Dermis blood vessel endothelial cell (primary cell): ENCODE results near the gene MAPK8IP2. TPM values are rescaled to one million over a fixed set of nuclear protein-coding genes. Genes with fewer than 3 reads are reported as not detected.
A peak's percentile ranks its signal among the peaks of the same experiment; 100 is the strongest.

Experiments used
- DNase-seq: peaks from one replicate; pipeline ENCODE4 v3.0.0; 2010
- total RNA-seq: library from RNA; depleted of rRNA; stranded (reverse); fragments of >200 nt; gene quantifications from 2 replicates; pipeline ENCODE4 v1.2.3, GENCODE V29; 2014

MAPK8IP2 gene
- total RNA-seq, 1 donor from 2014 or later: 0.34 TPM

DNA sequence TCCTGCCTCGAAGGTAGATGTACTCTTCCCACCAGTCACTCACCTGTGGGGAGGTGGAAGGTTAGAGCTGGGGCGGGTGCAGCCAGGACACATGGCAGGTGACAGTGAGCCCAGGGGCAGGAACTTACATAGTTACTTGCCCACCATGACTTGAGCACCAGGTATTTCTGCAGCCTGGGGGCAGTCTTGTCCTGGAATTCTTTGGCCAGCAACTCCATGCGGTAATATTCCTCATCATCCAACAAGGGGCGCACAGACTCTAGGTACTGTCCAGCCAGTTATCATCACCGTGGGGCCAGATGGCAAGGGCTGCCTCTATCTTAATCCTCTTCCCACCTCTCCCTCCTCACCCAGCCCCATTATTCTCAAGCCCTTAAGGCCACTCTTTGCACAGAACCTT, 24.5 kb upstream of the MAPK8IP2 start:
- DNase-seq: peak; percentile 81

DNA sequence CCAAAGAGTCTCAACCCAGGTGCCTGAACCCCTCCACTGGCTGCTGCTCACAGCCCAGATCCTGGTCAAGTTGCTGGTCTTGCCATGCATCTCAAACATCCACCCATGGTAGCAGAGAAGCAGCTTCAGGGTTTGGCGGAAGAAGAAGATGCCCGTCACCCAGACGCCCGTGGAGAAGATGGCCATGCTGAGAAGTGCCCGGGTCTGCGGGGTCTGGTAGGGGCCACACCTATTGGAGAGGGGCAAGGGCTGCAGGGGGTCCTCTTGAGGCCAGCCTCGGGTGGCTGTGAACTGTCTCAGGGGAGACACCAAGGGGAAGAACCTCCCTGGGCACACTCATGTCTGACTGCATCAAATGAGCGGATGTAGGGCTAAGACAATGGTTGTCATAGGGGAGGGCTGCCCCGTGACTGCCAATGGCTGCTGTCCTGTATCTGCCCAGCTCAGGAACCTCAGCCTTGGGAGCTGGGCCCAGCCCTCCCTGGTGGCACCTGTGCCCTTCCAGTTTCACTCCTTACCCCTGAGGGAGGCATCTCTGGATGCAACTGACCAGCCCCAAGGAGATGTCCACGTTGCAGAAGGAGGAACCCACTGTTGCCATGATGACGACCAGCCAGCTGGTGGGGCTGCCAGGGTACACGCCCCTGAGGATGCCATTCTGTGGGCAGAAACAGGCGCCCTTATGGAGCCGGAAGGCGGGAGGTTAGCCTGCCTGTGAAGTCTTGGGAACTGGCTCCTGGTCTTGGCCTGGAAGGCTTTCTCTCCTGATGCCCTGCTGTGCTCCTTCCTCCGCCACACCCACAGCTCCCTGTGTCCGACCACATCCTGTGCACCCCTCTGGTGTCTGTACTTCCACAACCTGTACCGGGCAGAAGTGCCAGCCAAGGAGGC, 23.5 kb upstream of the MAPK8IP2 start:
- no peak for DNase-seq

GRCh38 chr22:50577697-50577986, 23.0 kb upstream of the MAPK8IP2 start:
- DNase-seq: no peak

DNA sequence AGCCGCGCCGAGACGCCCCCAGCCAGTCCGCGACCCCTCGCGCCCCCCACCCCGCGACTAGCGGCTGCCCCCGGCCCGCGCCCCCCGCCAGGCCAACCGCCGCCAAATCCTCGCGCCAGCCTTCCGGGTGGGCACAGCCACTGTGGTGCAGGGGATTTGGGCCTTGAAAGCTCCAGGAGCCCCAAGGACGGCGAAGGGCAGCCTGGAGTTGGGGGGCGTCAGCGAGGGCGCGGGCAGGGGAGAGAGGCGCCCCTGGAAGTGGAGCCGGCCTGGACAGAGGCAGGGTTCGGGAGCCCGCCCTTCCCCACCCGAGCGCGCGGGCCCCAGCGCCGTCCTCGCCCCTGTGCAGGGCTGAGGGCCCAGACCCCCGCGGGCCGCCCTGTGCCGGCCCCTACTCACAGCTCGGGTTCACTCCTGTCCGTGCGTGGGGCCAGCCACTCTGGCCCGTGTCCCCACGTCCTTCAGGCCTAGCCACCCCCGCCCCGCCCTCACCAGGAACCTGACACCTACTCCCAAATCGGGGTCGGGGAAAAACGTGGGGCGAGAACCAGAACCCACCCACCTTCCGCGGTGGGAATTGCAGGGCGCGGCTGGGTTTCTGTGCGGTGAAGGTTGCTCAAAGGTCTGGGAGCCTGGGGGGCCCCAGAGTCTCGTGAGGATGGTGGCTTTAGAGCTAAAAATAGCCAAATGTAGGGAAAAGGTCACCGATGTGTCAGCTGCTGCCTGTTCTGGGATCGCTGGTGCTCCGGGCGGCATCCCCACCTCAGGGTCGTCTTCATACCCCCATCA, 22.4 kb upstream of the MAPK8IP2 start, which contains the start of gene CPT1B:
TSS of gene CPT1B (minus strand) at position 441 of the 789 bp plus-strand sequence. CDS start 512 bp downstream, outside the sequence.
- no peak for DNase-seq

GRCh38 chr22:50578776-50579310, 21.8 kb upstream of the MAPK8IP2 start:
- DNase-seq: no peak

DNA sequence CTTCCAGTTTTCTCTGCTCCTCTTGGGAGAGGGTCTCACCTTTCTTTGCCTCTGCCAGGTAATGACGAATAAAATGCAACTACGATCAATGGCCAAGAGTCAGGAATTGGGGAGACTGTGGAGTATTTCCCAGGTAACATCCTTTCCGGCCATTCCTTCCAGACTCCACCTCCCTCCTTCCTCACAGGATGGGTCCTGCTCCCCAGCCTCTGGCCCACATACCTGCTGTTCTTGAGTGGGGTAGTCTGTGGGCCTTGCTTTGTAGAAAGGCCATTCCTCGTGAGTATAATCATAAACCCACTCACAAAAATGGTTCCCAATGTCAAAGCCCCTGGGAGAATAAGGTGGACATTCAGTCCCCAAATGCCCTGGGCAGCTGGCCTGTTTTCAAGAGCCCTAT, 20.8 kb upstream of the MAPK8IP2 start:
- no peak for DNase-seq

DNA sequence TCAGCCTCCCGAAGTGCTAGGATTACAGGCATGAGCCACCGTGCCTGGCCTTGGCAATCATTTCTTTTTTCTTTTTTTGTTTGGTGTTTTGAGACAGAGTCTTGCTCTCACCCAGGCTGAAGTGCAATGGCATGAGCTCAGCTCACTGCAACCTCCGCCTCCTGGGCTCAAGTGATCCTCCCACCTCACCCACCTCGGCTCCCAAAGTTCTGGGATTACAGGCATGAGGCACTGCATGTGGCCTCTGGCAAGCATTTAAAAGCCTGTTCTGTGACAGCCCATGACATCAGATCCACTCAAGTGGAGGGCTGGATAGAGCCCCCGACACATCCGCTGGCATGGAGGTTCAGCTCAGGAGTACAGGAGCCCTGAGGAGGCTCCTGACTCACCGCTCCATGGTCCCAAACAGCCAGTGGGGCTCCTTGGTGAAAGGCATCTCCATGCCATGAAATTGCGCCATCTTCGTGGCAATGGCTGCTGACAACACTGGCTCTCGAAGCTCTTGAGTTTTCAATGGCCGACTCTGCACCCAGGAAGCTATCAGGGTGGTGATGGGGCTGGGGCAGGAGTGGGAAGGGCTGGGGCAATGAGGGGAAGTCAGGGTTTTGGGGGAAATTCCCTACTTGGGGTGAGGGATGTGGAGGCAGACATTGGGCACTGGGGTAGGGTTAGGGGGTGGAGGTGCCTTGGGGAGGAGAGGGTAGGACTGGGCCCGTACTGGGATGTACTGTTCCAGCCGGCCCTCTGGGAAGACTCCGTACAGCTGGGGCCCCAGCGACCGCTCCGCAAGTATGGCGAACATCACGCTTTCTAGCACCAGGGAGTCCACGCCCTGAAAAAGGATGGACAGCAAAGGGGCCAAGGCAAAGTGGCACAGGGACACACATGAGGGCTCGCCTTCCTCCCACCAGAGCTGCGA, 19.3 kb upstream of the MAPK8IP2 start:
- no peak for DNase-seq

DNA sequence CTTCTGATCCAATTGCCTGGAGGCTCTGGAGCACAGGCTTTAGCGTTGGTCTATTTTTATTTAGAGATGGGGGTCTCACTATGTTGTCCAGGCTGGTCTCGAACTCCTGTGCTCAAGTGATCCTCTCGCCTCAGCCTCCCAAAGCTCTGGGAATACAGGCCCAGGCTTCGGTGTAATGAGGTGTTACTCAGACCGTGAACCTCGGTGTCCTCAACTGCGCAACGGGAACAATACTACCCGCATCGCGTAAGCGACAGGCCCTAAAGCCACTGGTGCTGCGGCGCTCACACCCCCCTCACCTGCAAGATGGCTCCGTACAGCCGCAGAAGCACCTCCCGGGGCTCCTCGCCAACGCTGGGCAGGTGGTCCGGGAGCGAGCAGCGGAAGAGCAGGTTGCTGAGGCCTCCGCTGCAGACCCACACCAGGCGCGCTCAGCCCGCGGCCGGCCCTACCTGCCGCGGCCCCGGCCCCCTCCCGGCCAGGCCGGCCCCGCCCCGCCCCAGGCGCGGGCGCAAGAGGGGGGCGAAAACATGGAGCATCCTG, 18.6 kb upstream of the MAPK8IP2 start:
- peak; percentile 39 for DNase-seq

- DNase-seq: peak; percentile 98
Observed at GRCh38 chr22:50582493-50583293, 17.9 kb upstream of the MAPK8IP2 start, which contains the start of gene CHKB. Gene CHKB, minus strand, starts transcription at chr22:50582849. Its CDS starts 68 bp downstream, at chr22:50582781.

DNA sequence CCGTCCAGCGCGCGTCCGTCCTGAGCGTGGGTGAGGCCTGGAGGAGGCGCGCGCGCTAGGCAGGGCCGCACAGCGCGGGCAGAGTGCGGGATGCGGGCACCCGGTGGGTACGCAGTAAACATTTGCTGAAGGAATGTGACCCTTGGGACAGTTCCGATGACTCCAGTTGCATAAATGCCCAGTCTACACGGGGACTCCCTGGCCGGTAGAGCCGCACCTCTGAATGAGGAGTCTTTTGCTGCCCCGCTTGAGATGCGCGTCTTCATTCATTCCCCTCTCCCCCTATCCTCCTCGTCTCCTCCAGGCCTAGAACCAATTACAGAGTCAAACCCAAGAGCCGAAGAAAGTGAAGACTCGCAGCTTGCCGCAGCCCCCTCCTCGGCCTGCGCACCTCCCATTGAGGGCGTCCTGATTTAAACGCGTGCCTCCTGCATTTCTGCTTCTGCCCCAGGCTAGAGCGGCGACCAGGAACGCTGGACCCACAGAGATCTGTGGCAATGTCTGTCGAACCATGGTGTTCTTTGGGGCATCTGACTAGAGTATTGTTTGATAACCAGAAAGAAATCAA, 17.2 kb upstream of the MAPK8IP2 start:
- DNase-seq: no peak

GRCh38 chr22:50584106-50585096, 16.2 kb upstream of the MAPK8IP2 start:
- DNase-seq: no peak

- DNase-seq: no peak
Observed at GRCh38 chr22:50585238-50585637, 15.4 kb upstream of the MAPK8IP2 start.

DNA sequence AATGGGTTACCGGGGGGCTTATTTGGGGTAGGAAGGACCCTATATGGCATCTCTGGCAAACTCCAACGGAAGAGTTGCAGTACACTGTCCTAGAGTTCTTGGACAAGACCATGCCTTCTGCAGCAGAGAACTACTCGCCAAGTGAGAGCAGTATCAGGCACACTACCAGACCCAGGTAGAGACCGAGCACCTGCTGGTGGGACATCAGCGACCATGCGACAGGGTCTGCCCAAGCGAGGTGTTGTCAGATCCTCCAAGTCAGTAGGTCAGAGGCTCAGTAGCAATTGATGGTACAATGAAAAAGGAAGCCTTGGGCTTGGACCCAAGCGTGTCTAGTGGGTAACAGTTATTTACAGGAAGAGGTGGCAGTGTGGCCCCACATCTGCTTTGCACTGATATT, 14.8 kb upstream of the MAPK8IP2 start:
- no peak for DNase-seq

GRCh38 chr22:50586416-50586815, 14.2 kb upstream of the MAPK8IP2 start:
- DNase-seq: no peak

DNA sequence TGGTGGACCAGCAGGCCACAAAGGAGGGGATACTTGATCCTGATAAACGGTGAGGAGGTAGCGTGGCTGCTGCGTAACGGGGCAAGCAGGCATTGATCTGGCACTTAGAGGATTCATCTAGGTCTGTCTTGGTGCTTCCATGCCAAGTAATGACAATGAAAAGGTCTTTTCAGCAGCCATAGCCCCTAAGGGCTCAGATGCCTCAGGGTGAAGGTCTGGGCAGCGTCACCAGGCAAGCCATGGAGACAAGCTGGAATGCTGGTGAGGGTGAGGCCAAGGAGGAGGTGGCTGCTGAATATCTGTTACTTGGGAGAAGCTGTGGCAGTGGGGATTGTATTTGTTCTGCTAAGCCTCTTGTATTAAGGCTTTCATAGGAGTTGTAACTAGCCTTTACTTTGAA, 13.2 kb upstream of the MAPK8IP2 start:
- DNase-seq: no peak

DNA sequence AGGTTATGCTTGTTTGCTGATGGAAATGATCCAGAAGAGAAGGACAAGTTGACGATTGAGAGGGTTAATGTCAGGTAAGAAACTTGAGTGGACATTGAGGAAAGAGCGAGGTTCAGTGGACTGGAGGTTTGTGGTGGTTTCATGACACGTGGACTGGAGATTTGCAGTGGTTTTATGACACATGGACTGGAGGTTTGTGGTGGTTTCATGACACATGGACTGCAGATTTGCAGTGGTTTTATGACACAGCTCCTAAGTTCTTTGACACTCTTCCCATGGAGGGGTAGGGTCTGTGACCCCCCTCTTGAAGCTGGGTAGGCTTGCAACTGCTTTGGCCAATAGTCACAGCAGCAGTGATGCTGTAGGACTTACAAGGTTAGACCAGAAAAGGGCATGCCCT, 5.4 kb upstream of the MAPK8IP2 start:
- no peak for DNase-seq

GRCh38 chr22:50597097-50597496, 3.5 kb upstream of the MAPK8IP2 start:
- DNase-seq: no peak

- peak; percentile 56 for DNase-seq
Observed at GRCh38 chr22:50599816-50600455, 657 bp upstream of the MAPK8IP2 start.
